ENCODE measurements around the gene TSPAN19.
A peak's percentile ranks its signal among the peaks of the same experiment; 100 is the strongest.

Gene TSPAN19

DNA sequence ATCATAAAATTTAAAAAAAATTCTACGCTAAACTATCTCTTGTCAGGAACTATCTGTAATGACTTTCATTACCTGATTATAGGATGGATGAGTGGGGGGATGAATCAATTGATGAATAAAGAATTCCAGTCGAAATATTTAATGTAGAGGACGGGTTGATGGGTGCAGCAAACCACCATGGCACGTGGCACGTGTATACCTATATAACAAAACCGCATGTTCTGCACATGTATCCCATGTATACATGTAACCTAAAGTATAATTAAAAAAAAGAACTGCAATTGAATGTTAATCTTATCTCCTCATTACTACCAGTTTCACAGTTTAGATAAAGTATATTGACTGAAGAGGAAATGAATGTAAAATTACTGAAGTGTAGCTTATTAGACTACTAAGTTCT lies 23.5 kb upstream of the TSPAN19 start:
- POLR2A ChIA-PET: no interaction called here
- peaks cover 0 to 4% (median 2%) of the 10 kb centered on the region in 4 experiments for H3K4me1 ChIP-seq (ENCODE audit: control extremely low read depth in 1 of 4, control insufficient read depth in 4 of 4, insufficient read depth in 4 of 4, low read length in 3 of 4)
- H3K27ac ChIP-seq (ENCODE audit: insufficient read depth in 1 of 2, low read depth in 1 of 2, low read length in 2 of 2, poor library complexity in 1 of 2, severe bottlenecking in 2 of 2): no peak overlapping the region
- H3K9me3 ChIP-seq (ENCODE audit: control extremely low read depth in 1 of 5, control insufficient read depth in 4 of 5, insufficient read depth in 2 of 5, low read depth in 1 of 5, low read length in 4 of 5): no peaks in the 10 kb centered on the region
- H3K4me3 ChIP-seq (ENCODE audit: control insufficient read depth in 1 of 7, extremely low read depth in 1 of 7, insufficient read depth in 4 of 7, low read depth in 2 of 7, low read length in 6 of 7): no peak overlapping the region
- H3K36me3 ChIP-seq (ENCODE audit: control insufficient read depth in 4 of 4, insufficient read depth in 4 of 4, low read length in 3 of 4): no peaks in the 10 kb centered on the region
- WGBS (ENCODE audit: insufficient coverage): no CpG with 5 or more reads among the region's 6 CpGs
- CTCF ChIA-PET: interaction anchor here (1.0 to 1.1 kb wide), 2 partner anchors 9 to 13 kb away, joined by 3 to 4 read pairs; no protein-coding TSS in a partner anchor
- peaks cover 0 to 4% (median 0%) of the 10 kb centered on the region in 5 experiments for H3K27me3 ChIP-seq (replicated peaks in 2 of 5; ENCODE audit: control insufficient read depth in 4 of 5, insufficient read depth in 5 of 5, low read length in 4 of 5)
- DNase-seq: no peak

DNA sequence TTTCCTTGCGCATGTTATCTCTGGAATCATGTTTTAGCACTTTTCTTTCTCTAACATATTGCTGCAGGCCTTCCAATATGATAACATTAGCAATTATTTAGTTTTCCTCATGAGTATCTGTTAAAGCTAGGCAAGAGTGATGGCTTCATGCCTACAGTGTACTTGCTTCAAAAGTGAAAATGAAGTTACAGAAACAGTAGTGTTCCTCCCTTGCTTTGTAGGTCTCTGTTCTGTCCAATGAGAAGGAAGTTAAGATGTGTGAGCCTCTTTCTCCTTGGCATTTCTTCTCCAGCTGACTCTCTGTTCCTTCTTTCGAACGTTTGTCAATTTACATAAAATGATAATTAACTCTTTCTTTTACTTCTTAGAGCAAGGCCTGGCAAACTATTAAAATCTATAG lies 22.3 kb upstream of the TSPAN19 start:
- Histone ChIP-seq H3K27me3 (replicated peaks in 2 of 5; ENCODE audit: control insufficient read depth in 4 of 5, insufficient read depth in 5 of 5, low read length in 4 of 5) (peaks cover 0 to 8% (median 2%) of the 10 kb centered on the region in 5 experiments), H3K4me1 (ENCODE audit: control extremely low read depth in 1 of 4, control insufficient read depth in 4 of 4, insufficient read depth in 4 of 4, low read length in 3 of 4) (peaks cover 0 to 4% (median 2%) of the 10 kb centered on the region in 4 experiments), H3K27ac (ENCODE audit: insufficient read depth in 1 of 2, low read depth in 1 of 2, low read length in 2 of 2, poor library complexity in 1 of 2, severe bottlenecking in 2 of 2) (no peak overlapping the region), H3K4me3 (ENCODE audit: control insufficient read depth in 1 of 7, extremely low read depth in 1 of 7, insufficient read depth in 4 of 7, low read depth in 2 of 7, low read length in 6 of 7) (no peak overlapping the region), H3K36me3 (ENCODE audit: control insufficient read depth in 4 of 4, insufficient read depth in 4 of 4, low read length in 3 of 4) (no peaks in the 10 kb centered on the region), H3K9me3 (ENCODE audit: control extremely low read depth in 1 of 5, control insufficient read depth in 4 of 5, insufficient read depth in 2 of 5, low read depth in 1 of 5, low read length in 4 of 5) (no peaks in the 10 kb centered on the region)
- WGBS (ENCODE audit: insufficient coverage): no CpG with 5 or more reads among the region's 3 CpGs
- CTCF ChIA-PET: interaction anchor here (0.8 to 1.9 kb wide), 10 partner anchors 7 to 184 kb away, joined by 3 to 7 read pairs (median 4); partner anchors contain the start of gene LRRIQ1
- POLR2A ChIA-PET: interaction anchor here (1.1 kb wide), 1 partner anchor 13 kb away, joined by 3 read pairs; no protein-coding TSS in a partner anchor
- DNase-seq: no peak

DNA sequence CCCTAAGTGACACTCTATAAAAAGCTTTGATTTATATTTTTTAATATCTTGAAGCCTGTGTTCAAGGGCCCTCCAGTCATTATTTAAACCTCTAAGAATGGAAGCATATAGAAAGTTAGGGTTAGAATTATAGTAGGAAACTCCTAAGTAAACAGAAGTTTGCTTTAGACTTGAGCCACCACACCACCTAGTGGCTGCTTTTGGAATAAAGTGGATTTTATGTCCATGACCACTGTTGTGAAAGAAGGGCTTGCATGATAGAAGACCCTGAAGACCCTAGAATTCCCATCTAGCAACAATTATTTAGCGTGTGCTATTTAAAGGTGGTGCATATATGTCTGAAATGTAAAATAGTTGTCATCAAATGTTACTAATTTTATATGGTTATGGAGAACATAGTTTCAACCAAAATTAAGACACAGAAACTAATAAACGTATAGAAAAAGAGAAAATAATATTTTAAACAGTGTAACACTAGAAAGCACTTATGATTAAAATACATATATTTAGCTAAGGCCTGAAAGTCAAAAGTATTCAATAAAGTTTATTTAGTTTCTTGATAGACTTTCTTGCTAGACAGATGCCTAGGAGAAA lies 21.4 kb upstream of the TSPAN19 start:
- Histone ChIP-seq H3K27me3 (replicated peaks in 2 of 5; ENCODE audit: control insufficient read depth in 4 of 5, insufficient read depth in 5 of 5, low read length in 4 of 5) (peaks cover 0 to 13% (median 2%) of the 10 kb centered on the region in 5 experiments), H3K4me1 (ENCODE audit: control extremely low read depth in 1 of 4, control insufficient read depth in 4 of 4, insufficient read depth in 4 of 4, low read length in 3 of 4) (peaks cover 0 to 4% (median 2%) of the 10 kb centered on the region in 4 experiments), H3K27ac (ENCODE audit: insufficient read depth in 1 of 2, low read depth in 1 of 2, low read length in 2 of 2, poor library complexity in 1 of 2, severe bottlenecking in 2 of 2) (no peak overlapping the region), H3K4me3 (ENCODE audit: control insufficient read depth in 1 of 7, extremely low read depth in 1 of 7, insufficient read depth in 4 of 7, low read depth in 2 of 7, low read length in 6 of 7) (no peak overlapping the region), H3K36me3 (ENCODE audit: control insufficient read depth in 4 of 4, insufficient read depth in 4 of 4, low read length in 3 of 4) (no peaks in the 10 kb centered on the region), H3K9me3 (ENCODE audit: control extremely low read depth in 1 of 5, control insufficient read depth in 4 of 5, insufficient read depth in 2 of 5, low read depth in 1 of 5, low read length in 4 of 5) (no peaks in the 10 kb centered on the region)
- POLR2A ChIA-PET: no interaction called here
- WGBS (ENCODE audit: insufficient coverage): no CpG with 5 or more reads among the region's 2 CpGs
- CTCF ChIA-PET: interaction anchor here (0.7 to 1.9 kb wide), 7 partner anchors 9 to 183 kb away, joined by 3 to 7 read pairs (median 3); partner anchors contain the start of gene LRRIQ1
- peak; percentile 43 to 69 (median 62) for DNase-seq

DNA sequence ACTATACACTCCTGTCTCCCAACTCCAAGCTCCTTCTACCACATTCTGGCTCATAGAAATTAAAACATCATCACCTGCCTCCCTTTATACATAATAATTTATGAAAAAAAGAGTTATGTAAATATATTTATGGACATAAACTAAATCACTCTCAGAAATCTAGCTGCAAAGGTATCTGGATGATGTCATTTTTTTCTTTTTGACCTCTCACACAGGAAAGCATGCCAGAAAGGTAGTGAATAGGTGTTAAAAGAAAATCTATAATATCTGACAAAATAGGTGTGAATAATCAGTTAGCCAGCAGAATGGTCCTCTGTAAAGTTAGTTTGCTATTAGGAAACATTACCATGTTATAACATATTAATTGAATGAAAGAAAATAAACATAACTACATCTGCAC lies 7.8 kb upstream of the TSPAN19 start:
- H3K27me3 ChIP-seq (replicated peaks in 2 of 5; ENCODE audit: control insufficient read depth in 4 of 5, insufficient read depth in 5 of 5, low read length in 4 of 5): peaks cover 0 to 30% (median 11%) of the 10 kb centered on the region in 5 experiments
- H3K27ac ChIP-seq (ENCODE audit: insufficient read depth in 1 of 2, low read depth in 1 of 2, low read length in 2 of 2, poor library complexity in 1 of 2, severe bottlenecking in 2 of 2): no peak overlapping the region
- no peaks in the 10 kb centered on the region for H3K36me3 ChIP-seq (ENCODE audit: control insufficient read depth in 4 of 4, insufficient read depth in 4 of 4, low read length in 3 of 4)
- POLR2A ChIA-PET: no interaction called here
- no peaks in the 10 kb centered on the region for H3K9me3 ChIP-seq (ENCODE audit: control extremely low read depth in 1 of 5, control insufficient read depth in 4 of 5, insufficient read depth in 2 of 5, low read depth in 1 of 5, low read length in 4 of 5)
- H3K4me3 ChIP-seq (ENCODE audit: control insufficient read depth in 1 of 7, extremely low read depth in 1 of 7, insufficient read depth in 4 of 7, low read depth in 2 of 7, low read length in 6 of 7): no peak overlapping the region
- CTCF ChIA-PET: no interaction called here
- no peak for DNase-seq
- no peaks in the 10 kb centered on the region for H3K4me1 ChIP-seq (ENCODE audit: control extremely low read depth in 1 of 4, control insufficient read depth in 4 of 4, insufficient read depth in 4 of 4, low read length in 3 of 4)

DNA sequence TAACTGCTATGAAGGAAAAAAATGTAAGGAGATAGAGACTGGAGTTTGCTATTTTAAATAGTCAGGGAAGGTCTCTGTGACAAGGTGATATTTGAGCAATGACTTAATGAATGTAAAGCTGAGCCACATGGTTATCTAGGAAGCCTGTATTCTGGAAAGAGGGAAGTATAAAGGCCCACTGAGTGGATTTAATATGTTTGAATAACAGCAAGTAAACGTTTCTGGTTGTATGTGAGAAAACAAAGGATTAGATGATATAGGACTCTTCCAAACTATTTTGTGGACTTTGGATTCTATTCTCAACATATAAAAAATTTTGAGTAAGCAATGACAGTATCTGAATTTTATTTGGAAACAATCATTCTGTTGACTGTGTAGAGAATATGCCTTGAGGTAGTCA lies 5.3 kb upstream of the TSPAN19 start:
- Histone ChIP-seq H3K4me3 (ENCODE audit: control insufficient read depth in 1 of 7, extremely low read depth in 1 of 7, insufficient read depth in 4 of 7, low read depth in 2 of 7, low read length in 6 of 7) (no peak overlapping the region), H3K4me1 (ENCODE audit: control extremely low read depth in 1 of 4, control insufficient read depth in 4 of 4, insufficient read depth in 4 of 4, low read length in 3 of 4) (peaks cover 0 to under 1% (median under 1%) of the 10 kb centered on the region in 4 experiments), H3K9me3 (ENCODE audit: control extremely low read depth in 1 of 5, control insufficient read depth in 4 of 5, insufficient read depth in 2 of 5, low read depth in 1 of 5, low read length in 4 of 5) (no peaks in the 10 kb centered on the region), H3K27ac (ENCODE audit: insufficient read depth in 1 of 2, low read depth in 1 of 2, low read length in 2 of 2, poor library complexity in 1 of 2, severe bottlenecking in 2 of 2) (no peak overlapping the region), H3K36me3 (ENCODE audit: control insufficient read depth in 4 of 4, insufficient read depth in 4 of 4, low read length in 3 of 4) (no peaks in the 10 kb centered on the region), H3K27me3 (replicated peaks in 2 of 5; ENCODE audit: control insufficient read depth in 4 of 5, insufficient read depth in 5 of 5, low read length in 4 of 5) (peaks cover 5 to 50% (median 15%) of the 10 kb centered on the region in 5 experiments)
- no CpG with 5 or more reads among the region's 1 CpG for WGBS (ENCODE audit: insufficient coverage)
- no peak for DNase-seq
- ChIA-PET CTCF (no interaction called here), POLR2A (no interaction called here)

DNA sequence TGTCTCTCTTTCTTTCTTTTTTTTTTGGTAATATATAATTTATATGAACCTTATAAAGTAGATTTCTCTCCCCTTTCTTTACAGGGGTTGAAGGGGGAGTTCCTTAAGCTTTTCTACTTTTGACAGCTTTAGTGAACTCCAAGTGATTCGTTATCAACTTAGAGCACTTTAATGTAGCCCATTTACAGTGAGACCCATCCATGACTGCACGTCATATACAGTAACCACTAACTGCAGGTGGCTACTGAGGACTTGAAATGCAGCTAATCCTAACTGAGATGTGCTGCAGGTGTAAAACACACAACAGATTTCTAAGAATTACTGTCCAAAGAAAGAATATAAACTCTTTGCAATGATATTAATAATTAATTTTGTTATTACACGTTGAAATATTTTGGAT lies 656 bp upstream of the TSPAN19 start:
- H3K36me3 ChIP-seq (ENCODE audit: control insufficient read depth in 4 of 4, insufficient read depth in 4 of 4, low read length in 3 of 4): no peaks in the 10 kb centered on the region
- POLR2A ChIA-PET: no interaction called here
- peaks cover 0 to 3% (median 1%) of the 10 kb centered on the region in 4 experiments for H3K4me1 ChIP-seq (ENCODE audit: control extremely low read depth in 1 of 4, control insufficient read depth in 4 of 4, insufficient read depth in 4 of 4, low read length in 3 of 4)
- CTCF ChIA-PET: interaction anchor here (1.3 to 1.9 kb wide), 2 partner anchors 21 to 156 kb away, joined by 4 to 7 read pairs; no protein-coding TSS in a partner anchor
- H3K9me3 ChIP-seq (ENCODE audit: control extremely low read depth in 1 of 5, control insufficient read depth in 4 of 5, insufficient read depth in 2 of 5, low read depth in 1 of 5, low read length in 4 of 5): no peaks in the 10 kb centered on the region
- peak in 2 of 3 donors; percentile 8 to 9 for DNase-seq
- H3K4me3 ChIP-seq (ENCODE audit: control insufficient read depth in 1 of 7, extremely low read depth in 1 of 7, insufficient read depth in 4 of 7, low read depth in 2 of 7, low read length in 6 of 7): peak overlapping the region in 2 of 7 experiments; percentile 47 to 50
- WGBS (ENCODE audit: insufficient coverage): no CpG with 5 or more reads among the region's 3 CpGs
- H3K27ac ChIP-seq (ENCODE audit: insufficient read depth in 1 of 2, low read depth in 1 of 2, low read length in 2 of 2, poor library complexity in 1 of 2, severe bottlenecking in 2 of 2): no peak overlapping the region
- peaks cover 7 to 78% (median 23%) of the 10 kb centered on the region in 5 experiments for H3K27me3 ChIP-seq (replicated peaks in 2 of 5; ENCODE audit: control insufficient read depth in 4 of 5, insufficient read depth in 5 of 5, low read length in 4 of 5)

DNA sequence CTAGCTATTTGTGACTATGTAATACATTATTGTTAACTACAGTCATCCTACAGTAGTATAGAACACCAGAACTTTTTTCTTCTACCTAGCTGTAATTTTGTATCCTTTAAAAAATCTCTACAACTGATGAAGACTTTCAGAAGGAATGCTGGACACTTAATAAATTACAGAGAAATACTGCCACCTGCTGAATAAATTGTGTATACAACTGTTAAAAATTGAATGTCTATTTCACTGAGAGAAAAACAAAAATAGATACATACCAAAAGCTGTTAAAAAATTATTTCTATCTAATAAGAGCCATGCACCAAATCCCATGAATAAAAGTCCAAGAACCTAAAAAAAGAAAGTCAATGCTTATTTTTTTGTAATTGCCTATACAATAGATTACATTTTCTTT lies 6.6 kb downstream of the TSPAN19 start:
- peak; percentile 8 to 21 (median 10) for DNase-seq
- H3K36me3 ChIP-seq (ENCODE audit: control insufficient read depth in 4 of 4, insufficient read depth in 4 of 4, low read length in 3 of 4): no peaks in the 10 kb centered on the region
- no peak overlapping the region for H3K4me3 ChIP-seq (ENCODE audit: control insufficient read depth in 1 of 7, extremely low read depth in 1 of 7, insufficient read depth in 4 of 7, low read depth in 2 of 7, low read length in 6 of 7)
- CTCF ChIA-PET: interaction anchor here (0.9 to 12.8 kb wide), 9 partner anchors 12 to 185 kb away, joined by 3 to 135 read pairs (median 5); no protein-coding TSS in a partner anchor
- POLR2A ChIA-PET: no interaction called here
- no peak overlapping the region for H3K27ac ChIP-seq (ENCODE audit: insufficient read depth in 1 of 2, low read depth in 1 of 2, low read length in 2 of 2, poor library complexity in 1 of 2, severe bottlenecking in 2 of 2)
- no peaks in the 10 kb centered on the region for H3K4me1 ChIP-seq (ENCODE audit: control extremely low read depth in 1 of 4, control insufficient read depth in 4 of 4, insufficient read depth in 4 of 4, low read length in 3 of 4)
- H3K9me3 ChIP-seq (ENCODE audit: control extremely low read depth in 1 of 5, control insufficient read depth in 4 of 5, insufficient read depth in 2 of 5, low read depth in 1 of 5, low read length in 4 of 5): no peaks in the 10 kb centered on the region
- peaks cover 0 to 48% (median 16%) of the 10 kb centered on the region in 5 experiments for H3K27me3 ChIP-seq (replicated peaks in 2 of 5; ENCODE audit: control insufficient read depth in 4 of 5, insufficient read depth in 5 of 5, low read length in 4 of 5)
